ENCODE measurements around the gene BCL2L11. TPM values are rescaled to one million over a fixed set of nuclear protein-coding genes. Genes with fewer than 3 reads are reported as not detected.

Gene BCL2L11
- total and polyA plus RNA-seq, 2 donors (not counting 3 experiments of a cell fraction or from before 2014, with no cell fraction given), result 12.9 to 26.6 TPM

DNA sequence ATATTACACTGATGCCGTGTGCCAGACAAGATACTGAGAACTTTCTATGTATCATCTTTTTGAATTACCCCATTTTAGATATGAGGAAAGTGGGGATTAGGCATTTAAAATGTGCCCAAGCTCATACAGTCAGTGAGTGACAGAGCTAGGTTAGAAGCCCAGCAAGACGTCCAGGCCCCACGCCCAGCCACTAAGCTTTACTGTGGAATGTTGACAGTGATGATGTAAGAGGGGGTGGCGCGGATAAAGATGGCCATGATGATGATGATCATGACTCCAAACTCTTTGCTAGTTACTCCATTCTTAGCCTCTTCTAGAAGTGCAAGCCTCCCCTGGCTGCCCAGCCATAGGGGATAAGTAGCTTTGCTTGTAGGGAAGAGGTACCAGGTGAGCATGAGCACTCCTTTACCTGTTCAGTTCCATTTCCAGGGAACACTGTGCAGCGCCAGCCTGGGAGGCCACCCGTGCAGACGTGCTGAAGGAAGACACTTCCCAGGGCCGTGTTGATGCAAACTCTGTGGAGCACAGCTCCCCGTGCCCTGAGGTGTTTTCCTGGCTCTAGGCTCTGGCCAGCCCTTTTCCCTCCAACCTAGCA lies 65.5 kb downstream of the BCL2L11 start:
- DNase-seq (ENCODE audit: low read depth, low spot score), result no peak
- H3K9me3 ChIP-seq (replicated peaks; ENCODE audit: control insufficient read depth, insufficient read depth, low read length), result no peaks in the 10 kb centered on the region
- no peak for FAIRE-seq
- no peak for TF ChIP-seq POLR2A (IDR thresholded peaks at IDR 0.05; ENCODE audit: low read depth, low read length)
- TF ChIP-seq GATA2 (IDR thresholded peaks at IDR 0.05; ENCODE audit: insufficient read depth, insufficient read length, low read depth, low read length), result no peak
- TF ChIP-seq POLR2AphosphoS5 (IDR thresholded peaks at IDR 0.05; ENCODE audit: insufficient read depth, low read depth, low read length), result no peak
- no peak for TF ChIP-seq MYC (IDR thresholded peaks at IDR 0.05; ENCODE audit: low read depth, low read length)
- TF ChIP-seq JUN (IDR thresholded peaks at IDR 0.05; ENCODE audit: borderline replicate concordance, insufficient read depth, insufficient read length, low read depth), result no peak
- TF ChIP-seq FOS (IDR thresholded peaks at IDR 0.05; ENCODE audit: borderline replicate concordance, insufficient read depth, low read length), result no peak
- no peak for TF ChIP-seq MAX (IDR thresholded peaks at IDR 0.05; ENCODE audit: insufficient read depth, insufficient read length)
- no peak for TF ChIP-seq EZH2 (IDR thresholded peaks at IDR 0.05; ENCODE audit: borderline replicate concordance, low read depth, low read length, severe bottlenecking)
- TF ChIP-seq CTCF (IDR thresholded peaks at IDR 0.05; ENCODE audit: extremely low read depth in 1 of 2, insufficient read depth in 1 of 2, low read depth in 1 of 2, low read length in 2 of 2), result no peak
- peaks cover 50 to 52% of the 10 kb centered on the region in 2 experiments for H3K27me3 ChIP-seq (ENCODE audit: control insufficient read depth in 2 of 2, insufficient read depth in 2 of 2, low read length in 2 of 2)
- H3K4me1 ChIP-seq (ENCODE audit: control insufficient read depth, extremely low read depth, insufficient read depth, low read length), result no peaks in the 10 kb centered on the region
- BruUV-seq (replicated peaks), result no TSS peak
- dilution Hi-C loops (cut with MboI; ENCODE audit: extremely low pct_ligation_motif_present, low sequenced_read_pairs) (no loop called here), intact Hi-C loops (cut with micrococcal nuclease) (no loop called here)
- H2AFZ ChIP-seq (ENCODE audit: low read depth, low read length), result no peak overlapping the region
- H3K4me2 ChIP-seq (ENCODE audit: insufficient read depth, low read length), result no peak overlapping the region
- no peaks in the 10 kb centered on the region for H3K36me3 ChIP-seq (ENCODE audit: control insufficient read depth in 2 of 2, extremely low read depth in 1 of 2, insufficient read depth in 2 of 2, low read length in 2 of 2)
- H3K9me1 ChIP-seq (replicated peaks; ENCODE audit: control insufficient read depth, extremely low read depth, insufficient read depth, low read length), result no peaks in the 10 kb centered on the region
- H3K4me3 ChIP-seq (replicated peaks in 1 of 3; ENCODE audit: insufficient read depth in 1 of 3, low read depth in 1 of 3, low read length in 3 of 3), result no peak overlapping the region
- H3K79me2 ChIP-seq (ENCODE audit: control insufficient read depth, insufficient read depth, low read length), result no peaks in the 10 kb centered on the region
- POLR2A ChIA-PET, result no interaction called here
- no peak overlapping the region for H3K27ac ChIP-seq (ENCODE audit: insufficient read depth, low read depth, low read length)
- CTCF ChIA-PET, result interaction anchor here (0.9 to 1.6 kb wide), 4 partner anchors 9 to 35 kb away, joined by 3 to 6 read pairs (median 4); no protein-coding TSS in a partner anchor
- H4K20me1 ChIP-seq (replicated peaks; ENCODE audit: control insufficient read depth, extremely low read depth, insufficient read depth, low read length), result no peaks in the 10 kb centered on the region
- H3K9ac ChIP-seq (replicated peaks; ENCODE audit: extremely low read depth, insufficient read depth, low read length), result no peak overlapping the region
